ENCODE results near the gene HNRNPA1L2.
A peak's percentile ranks its signal among the peaks of the same experiment; 100 is the strongest.
"Not testable (repeated sequence)": the region's sequence is repeated elsewhere in the genome, so short reads cannot be mapped to it uniquely, and the experiment has no call there.

The HNRNPA1L2 gene

DNA sequence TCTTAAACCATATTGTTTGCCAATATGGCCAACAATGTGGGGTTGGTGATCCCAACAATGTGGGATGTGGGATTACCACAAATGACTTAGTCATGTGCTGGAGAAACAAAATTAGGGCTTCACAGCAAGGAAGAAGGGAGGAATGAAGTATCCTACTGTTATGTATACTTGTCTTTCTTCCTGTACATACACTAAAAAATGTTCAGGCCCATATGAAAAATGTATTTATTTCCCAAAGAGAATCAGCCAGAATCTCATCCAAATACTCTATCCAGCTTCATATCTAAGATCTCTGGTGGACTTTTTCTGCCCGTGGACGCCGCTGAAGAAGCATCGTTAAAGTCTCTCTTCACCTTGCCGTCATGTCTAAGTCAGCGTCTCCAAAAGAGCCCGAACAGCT lies at the start of gene HNRNPA1L2:
Gene HNRNPA1L2 (plus strand): TSS at position 301 of the 400 bp plus-strand sequence. CDS start 62 bp downstream, at position 363.
- H3K4me3 ChIP-seq (ENCODE audit: low read depth, low read length), result no peak within 1 kb of the TSS
- no peaks in the 10 kb centered on the region for H3K4me1 ChIP-seq (ENCODE audit: control insufficient read depth, insufficient read depth, low read length)
- H3K9ac ChIP-seq (ENCODE audit: low read length), result no peak within 1 kb of the TSS
- H3K27me3 ChIP-seq (ENCODE audit: control insufficient read depth, insufficient read depth, low read length), result no peaks in the 10 kb centered on the region
- H3K9me3 ChIP-seq (ENCODE audit: control insufficient read depth, insufficient read depth, low read depth, low read length), result no peaks in the 10 kb centered on the region
- H3K36me3 ChIP-seq (ENCODE audit: control insufficient read depth, insufficient read depth, low read length), result peaks cover 14% of the 10 kb centered on the region
- no peak within 1 kb of the TSS for H3K27ac ChIP-seq (ENCODE audit: low read depth, low read length)

DNA sequence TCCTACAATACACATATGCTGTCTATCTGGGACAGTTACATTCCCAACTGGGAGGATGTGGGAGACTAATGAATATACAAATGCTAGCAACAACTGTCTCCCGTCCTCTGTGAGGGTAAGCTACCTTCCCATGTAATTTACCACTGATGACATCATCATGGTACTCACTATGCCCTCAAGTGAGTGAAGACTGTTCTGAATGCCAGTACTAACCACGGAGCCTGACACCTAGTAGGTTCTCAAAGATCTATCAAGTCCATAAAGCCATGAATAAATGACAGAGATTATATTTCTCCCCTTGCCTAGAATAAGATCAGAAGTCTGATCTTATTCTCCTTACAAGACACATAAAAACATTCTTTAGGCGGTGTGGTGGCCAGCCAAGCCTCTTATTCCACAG lies 49.1 kb upstream of the HNRNPA1L2 start:
- not testable (repeated sequence) for H3K9ac ChIP-seq (ENCODE audit: low read length); H3K4me3 ChIP-seq (ENCODE audit: low read depth, low read length); H3K9me3 ChIP-seq (ENCODE audit: control insufficient read depth, insufficient read depth, low read depth, low read length); H3K4me1 ChIP-seq (ENCODE audit: control insufficient read depth, insufficient read depth, low read length); H3K27me3 ChIP-seq (ENCODE audit: control insufficient read depth, insufficient read depth, low read length); H3K27ac ChIP-seq (ENCODE audit: low read depth, low read length); H3K36me3 ChIP-seq (ENCODE audit: control insufficient read depth, insufficient read depth, low read length)

DNA sequence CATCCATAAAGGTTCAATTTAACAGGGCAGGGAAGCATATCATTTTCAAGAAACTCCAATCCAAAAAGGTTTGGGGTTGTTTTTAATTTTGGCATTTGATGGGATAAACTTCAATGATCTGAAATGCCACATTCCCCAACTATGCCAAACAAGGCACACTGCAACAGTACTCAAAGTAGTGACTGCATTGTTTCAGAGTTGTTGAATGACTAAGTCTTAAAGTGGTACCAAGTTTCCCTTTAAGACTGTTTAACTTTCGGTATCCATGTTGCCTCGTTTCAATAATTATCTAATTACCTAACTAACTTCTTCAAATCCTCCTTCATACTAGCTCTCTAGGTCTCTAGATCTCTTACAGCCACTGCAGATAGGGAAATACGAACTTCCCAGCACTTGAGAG lies 48.4 kb upstream of the HNRNPA1L2 start:
- not testable (repeated sequence) for H3K27ac ChIP-seq (ENCODE audit: low read depth, low read length); H3K9me3 ChIP-seq (ENCODE audit: control insufficient read depth, insufficient read depth, low read depth, low read length); H3K4me1 ChIP-seq (ENCODE audit: control insufficient read depth, insufficient read depth, low read length); H3K9ac ChIP-seq (ENCODE audit: low read length); H3K4me3 ChIP-seq (ENCODE audit: low read depth, low read length); H3K36me3 ChIP-seq (ENCODE audit: control insufficient read depth, insufficient read depth, low read length); H3K27me3 ChIP-seq (ENCODE audit: control insufficient read depth, insufficient read depth, low read length)

DNA sequence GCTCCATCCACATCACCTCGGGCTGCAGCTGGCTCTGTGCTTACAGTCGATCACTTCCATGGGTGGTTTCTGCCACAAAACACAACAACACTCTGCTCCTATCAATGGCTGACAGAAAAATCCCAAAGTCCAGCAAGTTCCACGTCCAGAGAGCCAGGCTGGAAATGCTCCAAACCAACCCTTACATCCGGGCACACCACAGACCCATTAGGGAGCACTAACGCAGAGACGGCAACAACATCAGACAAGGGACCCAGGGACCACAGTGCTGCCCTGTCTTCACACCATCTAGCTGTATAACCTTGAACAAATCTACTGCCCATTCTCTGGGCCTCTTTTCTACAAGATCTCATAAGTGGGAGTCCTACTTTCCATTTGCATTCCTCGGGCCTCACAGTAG lies 47.9 kb upstream of the HNRNPA1L2 start:
- H3K27me3 ChIP-seq (ENCODE audit: control insufficient read depth, insufficient read depth, low read length); H3K9ac ChIP-seq (ENCODE audit: low read length); H3K9me3 ChIP-seq (ENCODE audit: control insufficient read depth, insufficient read depth, low read depth, low read length); H3K36me3 ChIP-seq (ENCODE audit: control insufficient read depth, insufficient read depth, low read length); H3K27ac ChIP-seq (ENCODE audit: low read depth, low read length); H3K4me3 ChIP-seq (ENCODE audit: low read depth, low read length); H3K4me1 ChIP-seq (ENCODE audit: control insufficient read depth, insufficient read depth, low read length): not testable (repeated sequence)

DNA sequence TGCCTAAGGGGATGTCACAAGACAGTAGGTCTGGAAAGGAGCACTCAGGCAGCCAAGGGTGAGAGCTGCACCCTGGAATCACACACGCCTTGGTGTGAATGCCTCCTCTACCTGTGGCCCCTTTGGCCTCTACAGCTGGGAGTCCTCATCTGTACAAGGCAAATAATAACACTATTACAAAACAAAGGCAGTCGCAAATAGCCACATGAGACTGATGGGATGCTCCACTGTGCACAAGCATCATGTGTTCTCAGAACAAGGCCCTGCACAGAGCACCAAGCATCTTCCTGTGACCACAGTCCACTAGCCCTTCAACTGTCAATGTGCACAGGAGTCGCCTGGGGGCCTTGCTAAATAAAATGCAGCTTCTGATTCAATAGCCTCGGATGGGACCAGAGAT lies 44.6 kb upstream of the HNRNPA1L2 start:
- Histone ChIP-seq H3K4me3 (ENCODE audit: low read depth, low read length) (no peak overlapping the region), H3K9ac (ENCODE audit: low read length) (no peak overlapping the region), H3K9me3 (ENCODE audit: control insufficient read depth, insufficient read depth, low read depth, low read length) (no peaks in the 10 kb centered on the region), H3K27ac (ENCODE audit: low read depth, low read length) (no peak overlapping the region), H3K27me3 (ENCODE audit: control insufficient read depth, insufficient read depth, low read length) (peaks cover 9% of the 10 kb centered on the region; the same call in 1 of the 2 replicates), H3K36me3 (ENCODE audit: control insufficient read depth, insufficient read depth, low read length) (no peaks in the 10 kb centered on the region), H3K4me1 (ENCODE audit: control insufficient read depth, insufficient read depth, low read length) (peaks cover 9% of the 10 kb centered on the region; the same call in 1 of the 2 replicates)

DNA sequence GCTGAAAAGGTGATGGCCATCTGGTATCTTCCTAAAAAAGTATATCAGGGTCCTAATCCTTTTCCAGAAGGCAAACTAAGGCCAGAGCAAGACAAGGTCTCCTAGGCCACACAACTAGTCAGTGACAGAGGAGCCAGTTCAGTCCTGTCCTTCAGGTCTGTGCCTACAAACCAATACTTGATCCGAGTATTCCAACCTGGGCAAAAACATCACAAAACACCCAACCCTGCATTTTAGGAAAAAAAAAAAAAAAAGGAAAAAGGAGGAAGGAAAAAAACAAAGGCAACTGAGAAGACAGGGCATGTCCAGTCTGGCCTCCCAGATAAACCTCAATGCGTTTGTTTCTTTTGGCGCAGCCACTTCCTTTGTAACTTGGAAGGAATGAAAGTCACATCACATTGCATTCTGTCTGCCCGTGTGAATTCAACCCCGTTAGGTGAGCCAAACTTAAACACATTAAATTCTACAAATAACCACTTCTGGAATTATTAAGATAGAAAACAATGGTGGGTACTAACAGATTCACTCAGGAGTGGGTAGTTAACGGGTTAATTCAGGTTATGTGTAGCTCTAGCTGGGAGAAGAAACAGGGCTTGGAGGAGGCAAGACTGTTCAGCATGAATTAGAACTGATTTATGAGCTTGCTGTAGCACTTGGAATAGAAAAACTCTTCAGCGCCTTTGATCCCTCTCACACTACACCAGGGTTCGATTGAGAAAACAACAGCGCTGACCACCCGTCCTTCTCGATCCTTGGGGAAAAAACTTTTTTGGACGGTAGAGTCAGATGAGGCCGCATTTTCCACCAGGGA lies 43.0 kb upstream of the HNRNPA1L2 start:
- peak overlapping the region; percentile 67 for H3K4me3 ChIP-seq (ENCODE audit: low read depth, low read length)
- no peak overlapping the region for H3K27ac ChIP-seq (ENCODE audit: low read depth, low read length)
- peak overlapping the region; percentile 90 for H3K9ac ChIP-seq (ENCODE audit: low read length)

DNA sequence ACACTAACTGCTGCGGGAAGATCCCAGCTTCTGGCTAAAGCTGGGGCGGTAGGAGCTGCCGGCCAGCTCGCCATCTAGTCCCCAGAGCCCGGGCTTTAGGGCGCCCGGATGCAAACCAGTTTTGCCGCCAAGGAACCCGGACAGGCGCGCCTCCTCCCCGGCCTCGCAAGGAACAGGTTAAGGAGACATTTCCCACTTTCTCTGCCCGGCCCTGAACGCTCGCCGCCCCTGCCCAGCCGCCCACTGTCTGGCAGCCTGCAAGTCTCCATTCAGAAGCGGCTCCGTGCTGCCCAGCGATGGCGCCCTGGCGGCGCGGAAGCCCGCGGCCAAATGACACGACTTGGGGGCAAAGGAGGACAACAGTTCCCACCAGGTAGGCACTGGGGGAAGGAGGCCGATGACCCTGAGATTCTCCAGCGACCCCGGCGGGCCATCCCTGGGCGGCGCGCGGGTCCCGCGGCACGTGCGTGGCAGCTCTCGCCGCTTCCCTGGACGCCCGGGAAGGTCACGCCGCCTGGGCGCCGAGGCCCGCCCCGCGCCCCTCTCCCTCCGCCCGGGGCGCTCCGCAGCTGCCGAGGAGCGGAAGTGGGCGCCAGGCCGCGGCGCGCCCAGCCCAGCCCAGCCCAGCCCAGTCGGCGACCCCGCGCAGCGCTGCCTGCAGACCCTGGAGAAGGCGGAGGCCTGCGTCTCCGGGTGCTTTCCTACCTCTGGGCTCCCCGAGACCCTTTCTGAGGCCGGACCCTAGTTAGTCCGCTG lies 42.2 kb upstream of the HNRNPA1L2 start:
- no peaks in the 10 kb centered on the region for H3K36me3 ChIP-seq (ENCODE audit: control insufficient read depth, insufficient read depth, low read length)
- peak overlapping the region; percentile 67 for H3K4me3 ChIP-seq (ENCODE audit: low read depth, low read length)
- H3K27ac ChIP-seq (ENCODE audit: low read depth, low read length), result no peak overlapping the region
- peaks cover 9% of the 10 kb centered on the region; the same call in 1 of the 2 replicates for H3K27me3 ChIP-seq (ENCODE audit: control insufficient read depth, insufficient read depth, low read length)
- peaks cover 9% of the 10 kb centered on the region; the same call in 1 of the 2 replicates for H3K4me1 ChIP-seq (ENCODE audit: control insufficient read depth, insufficient read depth, low read length)
- H3K9ac ChIP-seq (ENCODE audit: low read length), result peak overlapping the region; percentile 90
- no peaks in the 10 kb centered on the region for H3K9me3 ChIP-seq (ENCODE audit: control insufficient read depth, insufficient read depth, low read depth, low read length)

More for the DNA sequence above, 43.0 kb upstream of the HNRNPA1L2 start:
- Histone ChIP-seq H3K27me3 (ENCODE audit: control insufficient read depth, insufficient read depth, low read length) (peaks cover 9% of the 10 kb centered on the region; the same call in 1 of the 2 replicates), H3K9me3 (ENCODE audit: control insufficient read depth, insufficient read depth, low read depth, low read length) (no peaks in the 10 kb centered on the region), H3K36me3 (ENCODE audit: control insufficient read depth, insufficient read depth, low read length) (no peaks in the 10 kb centered on the region), H3K4me1 (ENCODE audit: control insufficient read depth, insufficient read depth, low read length) (peaks cover 9% of the 10 kb centered on the region; the same call in 1 of the 2 replicates)

DNA sequence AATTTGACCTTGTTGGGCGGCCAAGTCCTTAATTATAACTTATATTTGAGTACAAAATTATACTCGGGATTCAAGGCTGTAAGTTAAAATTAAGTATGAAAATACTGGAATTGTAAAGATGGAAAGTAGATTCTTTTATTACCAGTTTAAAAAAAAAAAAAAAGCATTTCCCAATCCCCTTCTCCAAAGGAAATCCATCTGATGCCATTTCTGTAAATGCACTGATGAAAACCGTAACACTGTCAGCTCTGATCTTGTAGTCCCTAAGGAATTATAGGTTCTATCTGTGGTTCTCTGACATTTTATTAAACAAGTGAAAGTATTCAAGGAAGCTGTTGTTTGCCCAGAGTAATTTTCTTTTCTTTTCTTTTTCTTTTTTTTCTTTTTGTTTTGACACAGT lies 41.6 kb upstream of the HNRNPA1L2 start:
- no peak overlapping the region for H3K27ac ChIP-seq (ENCODE audit: low read depth, low read length)
- H3K36me3 ChIP-seq (ENCODE audit: control insufficient read depth, insufficient read depth, low read length), result no peaks in the 10 kb centered on the region
- H3K9me3 ChIP-seq (ENCODE audit: control insufficient read depth, insufficient read depth, low read depth, low read length), result no peaks in the 10 kb centered on the region
- peak overlapping the region; percentile 90 for H3K9ac ChIP-seq (ENCODE audit: low read length)
- peaks cover 9% of the 10 kb centered on the region; the same call in 1 of the 2 replicates for H3K27me3 ChIP-seq (ENCODE audit: control insufficient read depth, insufficient read depth, low read length)
- H3K4me1 ChIP-seq (ENCODE audit: control insufficient read depth, insufficient read depth, low read length), result peaks cover 9% of the 10 kb centered on the region; the same call in 1 of the 2 replicates
- H3K4me3 ChIP-seq (ENCODE audit: low read depth, low read length), result peak overlapping the region; percentile 67

DNA sequence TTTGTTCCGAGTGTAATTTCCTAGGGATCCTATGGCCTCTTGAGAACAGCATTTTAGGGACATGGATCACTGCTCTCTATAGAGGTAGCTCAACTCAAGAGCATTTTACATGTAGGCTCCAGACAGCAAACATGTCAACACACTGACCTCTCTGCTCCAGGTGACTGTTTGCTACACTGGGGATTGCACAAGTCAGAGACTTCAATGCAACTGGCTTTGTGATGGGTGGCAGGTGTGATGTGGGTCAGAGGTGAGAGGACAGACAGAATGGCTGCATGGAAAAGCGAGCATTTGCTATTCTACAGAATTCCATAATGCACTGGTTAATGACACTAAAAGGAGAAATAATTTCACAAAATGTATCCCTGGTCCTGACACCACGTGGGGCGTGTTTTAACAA lies 38.9 kb upstream of the HNRNPA1L2 start:
- H3K27ac ChIP-seq (ENCODE audit: low read depth, low read length); H3K4me3 ChIP-seq (ENCODE audit: low read depth, low read length); H3K27me3 ChIP-seq (ENCODE audit: control insufficient read depth, insufficient read depth, low read length); H3K9ac ChIP-seq (ENCODE audit: low read length); H3K36me3 ChIP-seq (ENCODE audit: control insufficient read depth, insufficient read depth, low read length); H3K4me1 ChIP-seq (ENCODE audit: control insufficient read depth, insufficient read depth, low read length); H3K9me3 ChIP-seq (ENCODE audit: control insufficient read depth, insufficient read depth, low read depth, low read length): not testable (repeated sequence)

DNA sequence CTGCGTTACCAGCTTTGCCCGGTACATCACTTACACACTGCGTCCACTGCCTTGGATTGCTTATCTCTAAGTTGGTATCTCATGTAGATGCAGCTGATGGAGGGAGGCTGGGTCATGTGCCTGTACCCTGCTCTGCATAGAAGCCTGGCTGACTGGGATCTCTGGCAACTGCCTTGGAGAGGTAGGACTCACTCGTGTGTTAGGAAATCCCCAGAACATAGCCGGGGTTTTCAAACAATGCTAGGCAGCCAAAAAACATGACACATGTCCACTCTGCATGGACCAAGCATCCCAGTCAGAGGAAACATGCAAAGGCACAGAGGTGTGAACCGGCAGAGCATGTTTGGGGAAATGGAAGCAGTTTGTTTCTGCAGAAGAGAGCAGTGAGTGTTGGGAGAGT lies 36.1 kb upstream of the HNRNPA1L2 start:
- H3K4me1 ChIP-seq (ENCODE audit: control insufficient read depth, insufficient read depth, low read length), result not testable (repeated sequence)

DNA sequence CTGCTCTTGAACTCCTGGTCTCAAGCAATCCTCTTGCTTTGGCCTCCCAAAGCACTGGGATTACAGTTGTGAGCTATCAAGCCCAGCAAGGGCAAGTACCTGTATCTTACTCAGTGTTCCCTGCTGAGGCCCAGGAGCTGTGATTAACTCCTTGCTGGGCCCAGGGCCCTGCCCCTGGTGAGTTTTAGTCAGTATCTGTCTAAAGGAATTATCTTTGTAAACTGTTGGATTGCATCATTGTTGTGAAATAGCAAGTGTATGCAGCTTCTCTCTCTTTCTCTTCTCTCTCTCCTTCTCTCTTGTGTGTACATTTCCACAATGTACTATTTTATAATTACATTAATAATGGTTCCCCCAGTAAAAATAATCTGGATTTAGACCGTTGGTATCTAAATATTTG lies 35.4 kb upstream of the HNRNPA1L2 start:
- H3K9ac ChIP-seq (ENCODE audit: low read length); H3K4me3 ChIP-seq (ENCODE audit: low read depth, low read length); H3K9me3 ChIP-seq (ENCODE audit: control insufficient read depth, insufficient read depth, low read depth, low read length); H3K4me1 ChIP-seq (ENCODE audit: control insufficient read depth, insufficient read depth, low read length); H3K36me3 ChIP-seq (ENCODE audit: control insufficient read depth, insufficient read depth, low read length); H3K27me3 ChIP-seq (ENCODE audit: control insufficient read depth, insufficient read depth, low read length); H3K27ac ChIP-seq (ENCODE audit: low read depth, low read length): not testable (repeated sequence)

More for the DNA sequence above, 36.1 kb upstream of the HNRNPA1L2 start:
- H3K4me3 ChIP-seq (ENCODE audit: low read depth, low read length); H3K9ac ChIP-seq (ENCODE audit: low read length); H3K27ac ChIP-seq (ENCODE audit: low read depth, low read length); H3K36me3 ChIP-seq (ENCODE audit: control insufficient read depth, insufficient read depth, low read length); H3K9me3 ChIP-seq (ENCODE audit: control insufficient read depth, insufficient read depth, low read depth, low read length); H3K27me3 ChIP-seq (ENCODE audit: control insufficient read depth, insufficient read depth, low read length): not testable (repeated sequence)

All from HUES6 (cell line).